ENCODE measurements around the gene VASH1. TPM values are rescaled to one million over a fixed set of nuclear protein-coding genes. Genes with fewer than 3 reads are reported as not detected.
"Not testable (repeated sequence)": the region's sequence is repeated elsewhere in the genome, so short reads cannot be mapped to it uniquely, and the experiment has no call there.

VASH1 gene
- total and polyA plus RNA-seq, 10 donors = 6.4 to 39.1 (median 19.5) TPM

- Histone ChIP-seq H3K4me3 (no peak overlapping the region), H3K27ac (no peak overlapping the region), H3K27me3 (replicated peaks in 1 of 7) (no peaks in the 10 kb centered on the region), H3K4me1 (peaks cover 0 to 22% (median 10%) of the 10 kb centered on the region in 6 donors), H3K36me3 (no peaks in the 10 kb centered on the region), H3K9me3 (no peaks in the 10 kb centered on the region)
- intact Hi-C loops (cut with DNase I; ENCODE audit: low total_unique reads) = no loop called here
- WGBS, 5 donors = 82 to 98% (median 88%) methylated on average over 2 of the region's 2 CpGs
- TF ChIP-seq POLR2AphosphoS5 (IDR thresholded peaks at IDR 0.05) (no peak), CTCF (IDR thresholded peaks at IDR 0.05 in 8 of 11, conservative IDR thresholded peaks at IDR 0.05 in 3 of 11) (no peak), POLR2A (IDR thresholded peaks at IDR 0.05) (no peak)
- DNase-seq = no peak
These were observed 32.0 kb upstream of the VASH1 start for GRCh38 chr14:76729258-76729657.

GRCh38 chr14:76729953-76730505 is 31.2 kb upstream of the VASH1 start:
- Histone ChIP-seq H3K4me1 (peaks cover 0 to 22% (median 10%) of the 10 kb centered on the region in 6 donors), H3K27ac (no peak overlapping the region), H3K4me3 (no peak overlapping the region), H3K27me3 (replicated peaks in 1 of 7) (no peaks in the 10 kb centered on the region), H3K9me3 (no peaks in the 10 kb centered on the region), H3K36me3 (no peaks in the 10 kb centered on the region)
- DNase-seq = no peak
- TF ChIP-seq POLR2AphosphoS5 (IDR thresholded peaks at IDR 0.05) = no peak
- TF ChIP-seq CTCF (IDR thresholded peaks at IDR 0.05 in 8 of 11, conservative IDR thresholded peaks at IDR 0.05 in 3 of 11) = no peak
- TF ChIP-seq POLR2A (IDR thresholded peaks at IDR 0.05) = no peak
- whole genome bisulfite sequencing, 5 donors = 25 to 42% (median 34%) methylated on average over 1 of the region's 1 CpG
- intact Hi-C loops (cut with DNase I; ENCODE audit: low total_unique reads) = no loop called here

- H3K36me3 ChIP-seq; H3K27me3 ChIP-seq (replicated peaks in 1 of 7); intact Hi-C loops (cut with DNase I; ENCODE audit: low total_unique reads); H3K4me1 ChIP-seq; H3K27ac ChIP-seq; DNase-seq; H3K4me3 ChIP-seq: not testable (repeated sequence)
- peaks cover 0 to 16% (median 4%) of the 10 kb centered on the region in 8 donors for H3K9me3 ChIP-seq
- WGBS, 5 donors = 87 to 96% (median 91%) methylated on average over 8 to 31 of the region's 31 CpGs
These were observed 26.8 kb upstream of the VASH1 start for GRCh38 chr14:76734501-76734900.

- Histone ChIP-seq H3K27ac (no peak overlapping the region), H3K27me3 (replicated peaks in 1 of 7) (no peaks in the 10 kb centered on the region), H3K9me3 (peaks cover 0 to 36% (median 22%) of the 10 kb centered on the region in 8 donors), H3K4me1 (no peaks in the 10 kb centered on the region), H3K36me3 (peaks cover 0 to 1% (median 0%) of the 10 kb centered on the region in 6 donors), H3K4me3 (no peak overlapping the region)
- no peak for DNase-seq
- intact Hi-C loops (cut with DNase I; ENCODE audit: low total_unique reads) = no loop called here
- TF ChIP-seq POLR2AphosphoS5 (IDR thresholded peaks at IDR 0.05) (no peak), CTCF (IDR thresholded peaks at IDR 0.05 in 8 of 11, conservative IDR thresholded peaks at IDR 0.05 in 3 of 11) (no peak), POLR2A (IDR thresholded peaks at IDR 0.05) (no peak)
These were observed 24.8 kb upstream of the VASH1 start for GRCh38 chr14:76736514-76736913.

GRCh38 chr14:76741074-76741473 is 20.2 kb upstream of the VASH1 start:
- intact Hi-C loops (cut with DNase I; ENCODE audit: low total_unique reads) = no loop called here
- DNase-seq = no peak
- peaks cover 0 to 44% (median 22%) of the 10 kb centered on the region in 8 donors for H3K9me3 ChIP-seq
- H3K27ac ChIP-seq = no peak overlapping the region
- H3K4me1 ChIP-seq = no peaks in the 10 kb centered on the region
- TF ChIP-seq POLR2A (IDR thresholded peaks at IDR 0.05) = no peak
- TF ChIP-seq POLR2AphosphoS5 (IDR thresholded peaks at IDR 0.05) = no peak
- TF ChIP-seq CTCF (IDR thresholded peaks at IDR 0.05 in 8 of 11, conservative IDR thresholded peaks at IDR 0.05 in 3 of 11) = no peak
- no peak overlapping the region for H3K4me3 ChIP-seq
- H3K27me3 ChIP-seq (replicated peaks in 1 of 7) = peaks cover 0 to 4% (median 0%) of the 10 kb centered on the region in 7 donors
- WGBS, 5 donors = 80 to 97% (median 93%) methylated on average over 1 of the region's 1 CpG
- peaks cover 0 to 5% (median 0%) of the 10 kb centered on the region in 6 donors for H3K36me3 ChIP-seq
